OCI-LY1 (cell line): ENCODE data around the gene D2HGDH.
"Not testable (repeated sequence)": the region's sequence is repeated elsewhere in the genome, so short reads cannot be mapped to it uniquely, and the experiment has no call there.

Experiments used
- H2AFZ ChIP-seq: fragments of 200-600 bp; sonication (generic), shearing (Covaris generic); 2 replicates; pipeline ENCODE4 v1.6.0; 2014; ENCODE audit warnings: antibody characterized with exemption, mild to moderate bottlenecking, low read length
- H3F3A ChIP-seq: fragments of 200-600 bp; sonication (generic), shearing (Covaris generic); 2 replicates; pipeline ENCODE4 v1.6.0; 2014; ENCODE audit warnings: mild to moderate bottlenecking, antibody characterized with exemption, low read length, moderate library complexity; ENCODE audit not compliant: insufficient read depth
- H3K27ac ChIP-seq: fragments of 200-600 bp; sonication (generic); 2 replicates; pipeline ENCODE4 v1.5.1; 2014; ENCODE audit warnings: low read length, mixed run types, mild to moderate bottlenecking, low read depth; ENCODE audit not compliant: poor library complexity, severe bottlenecking
- H3K27me3 ChIP-seq: fragments of 200-600 bp; sonication (generic); 2 replicates; pipeline ENCODE4 v1.6.0; 2014; ENCODE audit warnings: antibody characterized with exemption, mild to moderate bottlenecking, low read length, moderate library complexity; ENCODE audit not compliant: insufficient read depth
- H3K36me3 ChIP-seq: fragments of 200-600 bp; sonication (generic); 2 replicates; pipeline ENCODE4 v1.6.1; 2014; ENCODE audit warnings: mild to moderate bottlenecking, antibody characterized with exemption, low read length, moderate library complexity, mixed read lengths; ENCODE audit not compliant: insufficient read depth
- H3K4me1 ChIP-seq: fragments of 200-600 bp; sonication (generic); 2 replicates; pipeline ENCODE4 v1.5.1; 2014; ENCODE audit warnings: mild to moderate bottlenecking, low read length, moderate library complexity; ENCODE audit not compliant: insufficient read depth, severe bottlenecking
- H3K4me2 ChIP-seq: fragments of 200-600 bp; sonication (generic), shearing (Covaris generic); 2 replicates; pipeline ENCODE4 v1.6.1; 2014; ENCODE audit warnings: low read length
- H3K4me3 ChIP-seq: fragments of 200-600 bp; sonication (generic); 2 replicates; pipeline ENCODE4 v1.5.1; 2014; ENCODE audit warnings: low read length, low read depth, mild to moderate bottlenecking, mixed read lengths; ENCODE audit not compliant: poor library complexity, severe bottlenecking
- H3K79me2 ChIP-seq: fragments of 200-600 bp; shearing (Covaris generic); 2 replicates; pipeline ENCODE4 v1.6.1; 2016; ENCODE audit warnings: mixed run types, low read length, mixed read lengths; ENCODE audit not compliant: insufficient read depth
- H3K9ac ChIP-seq: fragments of 200-600 bp; sonication (generic), shearing (Covaris generic); 2 replicates; pipeline ENCODE4 v1.6.1; 2014; ENCODE audit warnings: mild to moderate bottlenecking, low read length, mixed read lengths
- H3K9me2 ChIP-seq: fragments of 200-600 bp; sonication (generic), shearing (Covaris generic); 2 replicates; pipeline ENCODE4 v1.6.1; 2014; ENCODE audit warnings: low read depth, mild to moderate bottlenecking, low read length, mixed read lengths
- H3K9me3 ChIP-seq: fragments of 200-600 bp; shearing (Covaris generic); 2 replicates; pipeline ENCODE4 v1.6.1; 2014; ENCODE audit warnings: low read length, mixed read lengths
- H4K20me1 ChIP-seq: fragments of 200-600 bp; sonication (generic), shearing (Covaris generic); 2 replicates; pipeline ENCODE4 v1.6.0; 2016; ENCODE audit warnings: mild to moderate bottlenecking, low read length; ENCODE audit not compliant: insufficient read depth
- EZH2 ChIP-seq: fragments of 200-600 bp; sonication (generic), shearing (Covaris generic); IDR thresholded peaks from 2 replicates; pipeline ENCODE4 v1.8.0; 2017; ENCODE audit warnings: borderline replicate concordance, mixed run types, mild to moderate bottlenecking, antibody characterized with exemption, low read length, moderate library complexity, mixed read lengths
- TF ChIP-seq, protein P1 (sequence below): fragments of 200-600 bp; sonication (generic), shearing (Covaris generic); IDR thresholded peaks from 2 replicates; pipeline ENCODE4 v1.5.1; 2017; ENCODE audit warnings: mild to moderate bottlenecking, antibody characterized with exemption, low read length, moderate library complexity, mixed read lengths

D2HGDH gene

GRCh38 chr2:241780939-241781569 lies 46.6 kb downstream of the D2HGDH start:
- no peaks in the 10 kb centered on the region for H3K79me2 ChIP-seq
- no peaks in the 10 kb centered on the region; the same call in none of the 2 replicates for H3K27me3 ChIP-seq
- H3K9me3 ChIP-seq, result peaks cover 10% of the 10 kb centered on the region; the same call in 1 of the 2 replicates
- no peaks in the 10 kb centered on the region for H4K20me1 ChIP-seq
- H3K36me3 ChIP-seq, result no peaks in the 10 kb centered on the region; the same call in 1 of the 2 replicates
- no peak overlapping the region for H3K4me2 ChIP-seq
- H3K9ac ChIP-seq, result no peak overlapping the region
- no peaks in the 10 kb centered on the region for H3K9me2 ChIP-seq
- no peaks in the 10 kb centered on the region for H3K4me1 ChIP-seq
- no peak overlapping the region for H3K27ac ChIP-seq
- no peak overlapping the region for H2AFZ ChIP-seq
- H3K4me3 ChIP-seq, result no peak overlapping the region
- no peaks in the 10 kb centered on the region for H3F3A ChIP-seq
- TF ChIP-seq, protein P1, sequence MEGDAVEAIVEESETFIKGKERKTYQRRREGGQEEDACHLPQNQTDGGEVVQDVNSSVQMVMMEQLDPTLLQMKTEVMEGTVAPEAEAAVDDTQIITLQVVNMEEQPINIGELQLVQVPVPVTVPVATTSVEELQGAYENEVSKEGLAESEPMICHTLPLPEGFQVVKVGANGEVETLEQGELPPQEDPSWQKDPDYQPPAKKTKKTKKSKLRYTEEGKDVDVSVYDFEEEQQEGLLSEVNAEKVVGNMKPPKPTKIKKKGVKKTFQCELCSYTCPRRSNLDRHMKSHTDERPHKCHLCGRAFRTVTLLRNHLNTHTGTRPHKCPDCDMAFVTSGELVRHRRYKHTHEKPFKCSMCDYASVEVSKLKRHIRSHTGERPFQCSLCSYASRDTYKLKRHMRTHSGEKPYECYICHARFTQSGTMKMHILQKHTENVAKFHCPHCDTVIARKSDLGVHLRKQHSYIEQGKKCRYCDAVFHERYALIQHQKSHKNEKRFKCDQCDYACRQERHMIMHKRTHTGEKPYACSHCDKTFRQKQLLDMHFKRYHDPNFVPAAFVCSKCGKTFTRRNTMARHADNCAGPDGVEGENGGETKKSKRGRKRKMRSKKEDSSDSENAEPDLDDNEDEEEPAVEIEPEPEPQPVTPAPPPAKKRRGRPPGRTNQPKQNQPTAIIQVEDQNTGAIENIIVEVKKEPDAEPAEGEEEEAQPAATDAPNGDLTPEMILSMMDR, result no peak
- no peak for TF ChIP-seq EZH2

- H3K4me3 ChIP-seq, H3K79me2 ChIP-seq, H3K9me3 ChIP-seq, H3K9me2 ChIP-seq, H3K4me1 ChIP-seq, H3K36me3 ChIP-seq, H4K20me1 ChIP-seq, H3K9ac ChIP-seq, H3F3A ChIP-seq, H3K27me3 ChIP-seq, H3K27ac ChIP-seq, H2AFZ ChIP-seq, H3K4me2 ChIP-seq: not testable (repeated sequence)
These were observed 47.6 kb downstream of the D2HGDH start for GRCh38 chr2:241782053-241782452.

DNA sequence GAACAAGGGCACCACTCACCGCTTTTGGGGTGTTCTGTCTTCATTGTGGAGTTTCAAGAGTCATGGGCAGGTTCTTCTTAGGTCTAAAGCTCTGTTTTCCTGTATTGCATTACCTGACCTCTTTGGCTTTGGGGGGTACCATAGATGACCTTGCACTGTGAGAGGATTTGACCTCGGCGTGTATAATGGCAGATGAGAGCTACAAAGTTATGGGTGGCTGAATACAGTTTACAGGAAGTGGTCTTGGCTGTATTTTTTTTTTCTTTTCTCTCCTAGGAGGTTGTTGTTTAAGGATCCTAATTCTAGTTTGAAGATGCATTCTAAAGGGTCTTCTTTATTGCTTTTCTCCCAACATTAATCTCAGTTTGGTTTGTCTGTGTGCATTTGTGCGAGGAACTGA lies 53.7 kb downstream of the D2HGDH start:
- no peaks in the 10 kb centered on the region for H3K79me2 ChIP-seq
- H3K9ac ChIP-seq, result no peak overlapping the region
- no peaks in the 10 kb centered on the region for H4K20me1 ChIP-seq
- H3K27ac ChIP-seq, result no peak overlapping the region
- no peaks in the 10 kb centered on the region for H3K9me2 ChIP-seq
- no peak for TF ChIP-seq EZH2
- TF ChIP-seq, protein P1, result no peak
- no peaks in the 10 kb centered on the region; the same call in 1 of the 2 replicates for H3K36me3 ChIP-seq
- no peak overlapping the region for H3K4me2 ChIP-seq
- no peaks in the 10 kb centered on the region for H3K9me3 ChIP-seq
- H3K27me3 ChIP-seq, result no peaks in the 10 kb centered on the region
- H3F3A ChIP-seq, result no peaks in the 10 kb centered on the region
- H2AFZ ChIP-seq, result no peak overlapping the region
- H3K4me3 ChIP-seq, result no peak overlapping the region
- peaks cover 9% of the 10 kb centered on the region for H3K4me1 ChIP-seq

- Histone ChIP-seq H3K4me3 (no peak overlapping the region), H3K36me3 (no peaks in the 10 kb centered on the region; the same call in 1 of the 2 replicates), H3K9ac (no peak overlapping the region), H3K27me3 (no peaks in the 10 kb centered on the region), H3K9me3 (no peaks in the 10 kb centered on the region), H3K79me2 (no peaks in the 10 kb centered on the region), H3K9me2 (no peaks in the 10 kb centered on the region), H3K4me2 (no peak overlapping the region), H3K4me1 (peaks cover 9% of the 10 kb centered on the region), H3F3A (no peaks in the 10 kb centered on the region), H4K20me1 (no peaks in the 10 kb centered on the region), H2AFZ (no peak overlapping the region), H3K27ac (no peak overlapping the region)
- no peak for TF ChIP-seq EZH2
- TF ChIP-seq, protein P1, result no peak
These were observed 54.1 kb downstream of the D2HGDH start for GRCh38 chr2:241788572-241788971.

GRCh38 chr2:241791385-241791784 lies 57.0 kb downstream of the D2HGDH start:
- H3K9me3 ChIP-seq, H3K9ac ChIP-seq, H3K4me1 ChIP-seq, H3K79me2 ChIP-seq, H3K27ac ChIP-seq, H2AFZ ChIP-seq, H3F3A ChIP-seq, H3K27me3 ChIP-seq, H3K9me2 ChIP-seq, H3K36me3 ChIP-seq, H3K4me3 ChIP-seq, H3K4me2 ChIP-seq, H4K20me1 ChIP-seq: not testable (repeated sequence)
